Adrenal gland (tissue), 12 donors: Measurements from ENCODE around the gene TMEM51. TPM values are rescaled to one million over a fixed set of nuclear protein-coding genes. Genes with fewer than 3 reads are reported as not detected.

Experiments
- DNase-seq, 7 donors: peaks; one replicate each; pipeline ENCODE4 v3.0.0-alpha.2; 2019 to 2020
- H3K27ac ChIP-seq, 5 donors: fragments of 200-600 bp; sonication (generic) in 4 of 5; 1 replicate in 3 of 5; 2 replicates in 2 of 5; pipeline versions ENCODE4 v1.5.1 to v1.8.0; 2016 to 2020; ENCODE audit warnings: mild to moderate bottlenecking in 1 of 5
- H3K27me3 ChIP-seq: fragments of 200-600 bp; 2 replicates; pipeline ENCODE4 v1.8.0; 2021
- H3K36me3 ChIP-seq, 2 donors: fragments of 200-600 bp; replicated peaks in 1 of 2; 1 replicate in 1 of 2; 2 replicates in 1 of 2; pipeline versions ENCODE4 v1.5.1 to v1.8.0; 2018 to 2022
- H3K4me1 ChIP-seq, 2 donors: fragments of 200-600 bp; replicated peaks in 1 of 2; 1 replicate in 1 of 2; 2 replicates in 1 of 2; pipeline versions ENCODE4 v1.5.1 to v1.8.0; 2018 to 2021
- H3K4me3 ChIP-seq, 4 donors: fragments of 200-600 bp; sonication (generic) in 3 of 4; one replicate each; pipeline ENCODE4 v1.5.1; 2016 to 2018
- H3K9me3 ChIP-seq, 3 donors: fragments of 200-600 bp; sonication (generic) in 1 of 3; replicated peaks in 1 of 3; 1 replicate in 2 of 3; 2 replicates in 1 of 3; pipeline versions ENCODE4 v1.5.1 to v1.8.0; 2016 to 2021
- CTCF ChIP-seq, 6 experiments: fragments of 450-650 bp in 4 of 6; fragments of 200-600 bp in 2 of 6; sonication (generic) in 1 of 6; IDR thresholded peaks; 1 replicate in 5 of 6; 2 replicates in 1 of 6; pipeline versions ENCODE4 v1.5.1 to v1.8.0; 2016 to 2021; ENCODE audit warnings: antibody characterized with exemption in 6 of 6, mild to moderate bottlenecking in 2 of 6, moderate library complexity in 1 of 6
- POLR2A ChIP-seq, 2 donors: fragments of 450-650 bp; IDR thresholded peaks; one replicate each; pipeline ENCODE4 v1.6.1; 2017; ENCODE audit warnings: antibody characterized with exemption in 2 of 2, mild to moderate bottlenecking in 2 of 2, moderate library complexity in 1 of 2
- WGBS, 4 donors: extraction: QIAGEN DNeasy Blood & Tissue Kit in 2 of 4; methylation state at CpG; one replicate each; pipeline versions ENCODE4 v1.1.5 to v1.1.7; 2013 to 2017; 5-methylcytosine and 5-hydroxymethylcytosine counted together
- intact Hi-C, 2 donors: fragments of 100-400 bp; cut with DNase I; formaldehyde crosslinking; loops; one replicate each; pipeline versions ENCODE4 v1.14.1 to v1.15.0; 2022 to 2023
- polyA plus RNA-seq, 3 donors: library from polyadenylated mRNA; stranded (reverse); fragments of 200-250 nt in 2 of 3; fragments of 350-450 nt in 1 of 3; fragmentation: Illumina TruSeq in 1 of 3; extraction: RNeasy Lipid Tissue Mini Kit (QIAGEN cat#74804) in 1 of 3; gene quantifications; one replicate each; pipeline ENCODE4 v1.2.3, GENCODE V29; 2013 to 2014
- total RNA-seq, 9 donors: library from RNA; depleted of rRNA in 4 of 9; stranded (reverse); fragments of >200 nt in 4 of 9; fragments of 120-200 nt in 1 of 9; fragmentation: NEBNext Ultra II Directional in 1 of 9; extraction: Animal tissue kit (Norgen Biotek cat#: 25700) in 1 of 9; gene quantifications; one replicate each; pipeline versions ENCODE4 v1.1.0 to v1.2.4, GENCODE V29; 2013 to 2023
- donor health status: healthy with polysubstance abuse.
- donor health status: Bipolar disorder and iron deficiency.
- donor health status: DM: yes; HTN: yes; CAD: no.
- donor health status: DM: no; HTN: no; CAD: no.
- donor health status: DM: no; HTN: no; CAD: no.
- donor health status: DM: yes; HTN: yes; CAD: no.

TMEM51 gene
- total and polyA plus RNA-seq, 12 donors, result 4.0 to 46.5 (median 31.0) TPM

GRCh38 chr1:15157524-15158399, 4.2 kb downstream of the TMEM51 start:
- no peaks in the 10 kb centered on the region for H3K36me3 ChIP-seq
- intact Hi-C loops, result loop anchor here (5.0 to 10.0 kb wide), 3 partner anchors 40 to 115 kb away; no protein-coding TSS in a partner anchor
- 88 to 89% (median 89%) methylated on average over 16 to 17 of the region's 17 CpGs for WGBS, 4 donors
- no peak for DNase-seq
- H3K4me1 ChIP-seq, result peaks cover 25 to 59% of the 10 kb centered on the region in 2 donors
- H3K27me3 ChIP-seq, result no peaks in the 10 kb centered on the region
- no peak for TF ChIP-seq POLR2A (IDR thresholded peaks at IDR 0.05)
- TF ChIP-seq CTCF (IDR thresholded peaks at IDR 0.05), result no peak
- peak overlapping the region in 4 of 5 donors; percentile 23 to 99 (median 82) for H3K27ac ChIP-seq
- no peaks in the 10 kb centered on the region for H3K9me3 ChIP-seq
- no peak overlapping the region for H3K4me3 ChIP-seq

- Histone ChIP-seq H3K27me3 (no peaks in the 10 kb centered on the region), H3K9me3 (no peaks in the 10 kb centered on the region), H3K27ac (peak overlapping the region; percentile 23 to 99 (median 78)), H3K36me3 (no peaks in the 10 kb centered on the region), H3K4me1 (peaks cover 25 to 59% of the 10 kb centered on the region in 2 donors), H3K4me3 (peak overlapping the region in 1 of 4 donors; percentile 31)
- WGBS, 4 donors, result 35 to 42% (median 39%) methylated on average over 13 of the region's 13 CpGs
- TF ChIP-seq POLR2A (IDR thresholded peaks at IDR 0.05) (peak in 1 of 2 donors; percentile 48), CTCF (IDR thresholded peaks at IDR 0.05) (no peak)
- intact Hi-C loops, result loop anchor here (5.0 to 10.0 kb wide), 3 partner anchors 39 to 114 kb away; no protein-coding TSS in a partner anchor
- peak in 6 of 7 donors; percentile 57 to 79 (median 67) for DNase-seq
Observed at GRCh38 chr1:15158506-15159165, 5.1 kb downstream of the TMEM51 start.

GRCh38 chr1:15159166-15159555, 5.6 kb downstream of the TMEM51 start:
- Histone ChIP-seq H3K9me3 (no peaks in the 10 kb centered on the region), H3K27me3 (no peaks in the 10 kb centered on the region), H3K4me3 (peak overlapping the region in 1 of 4 donors; percentile 31), H3K4me1 (peaks cover 25 to 59% of the 10 kb centered on the region in 2 donors), H3K27ac (peak overlapping the region; percentile 23 to 99 (median 78)), H3K36me3 (no peaks in the 10 kb centered on the region)
- DNase-seq, result no peak
- WGBS, 4 donors, result 45 to 49% (median 47%) methylated on average over 7 of the region's 7 CpGs
- TF ChIP-seq POLR2A (IDR thresholded peaks at IDR 0.05), result no peak
- TF ChIP-seq CTCF (IDR thresholded peaks at IDR 0.05), result no peak
- intact Hi-C loops, result loop anchor here (5.0 to 10.0 kb wide), 3 partner anchors 38 to 113 kb away; no protein-coding TSS in a partner anchor

GRCh38 chr1:15160626-15161025, 7.1 kb downstream of the TMEM51 start:
- H3K36me3 ChIP-seq, result no peaks in the 10 kb centered on the region
- intact Hi-C loops, result no loop called here
- no peak overlapping the region for H3K4me3 ChIP-seq
- peaks cover 14 to 47% of the 10 kb centered on the region in 2 donors for H3K4me1 ChIP-seq
- WGBS, 4 donors, result 69 to 75% (median 72%) methylated on average over 8 of the region's 8 CpGs
- no peaks in the 10 kb centered on the region for H3K9me3 ChIP-seq
- no peak overlapping the region for H3K27ac ChIP-seq
- TF ChIP-seq CTCF (IDR thresholded peaks at IDR 0.05) (no peak), POLR2A (IDR thresholded peaks at IDR 0.05) (no peak)
- H3K27me3 ChIP-seq, result no peaks in the 10 kb centered on the region
- DNase-seq, result no peak
